Measurements from ENCODE around the gene RPIA.

The RPIA gene

GRCh38 chr2:88686320-88686719 lies 5.2 kb upstream of the RPIA start:
- DNase-seq = no peak

- no peak for DNase-seq
These were observed 4.1 kb upstream of the RPIA start for GRCh38 chr2:88687384-88687783.

GRCh38 chr2:88690591-88691338 lies 708 bp upstream of the RPIA start:
- DNase-seq = no peak

- peak; percentile 22 for DNase-seq
These were observed 714 bp downstream of the RPIA start for GRCh38 chr2:88692187-88692586.

- no peak for DNase-seq
These were observed 2.5 kb downstream of the RPIA start for GRCh38 chr2:88693911-88694414.

- no peak for DNase-seq
These were observed 5.1 kb downstream of the RPIA start for GRCh38 chr2:88696611-88697010.

GRCh38 chr2:88697370-88698026 lies 6.0 kb downstream of the RPIA start:
- peak; percentile 12 for DNase-seq

- DNase-seq = no peak
These were observed 6.5 kb downstream of the RPIA start for GRCh38 chr2:88698027-88698413.

GRCh38 chr2:88698498-88699233 lies 7.2 kb downstream of the RPIA start:
- no peak for DNase-seq

- no peak for DNase-seq
These were observed 15.5 kb downstream of the RPIA start for GRCh38 chr2:88707003-88707402.

- no peak for DNase-seq
These were observed 17.7 kb downstream of the RPIA start for GRCh38 chr2:88709181-88709631.

- DNase-seq = no peak
These were observed 19.8 kb downstream of the RPIA start for GRCh38 chr2:88711289-88711688.

GRCh38 chr2:88711897-88712296 lies 20.4 kb downstream of the RPIA start:
- no peak for DNase-seq

- DNase-seq = no peak
These were observed 21.9 kb downstream of the RPIA start for GRCh38 chr2:88713408-88713807.

- DNase-seq = no peak
These were observed 23.2 kb downstream of the RPIA start for GRCh38 chr2:88714667-88715066.

GRCh38 chr2:88720399-88720798 lies 28.9 kb downstream of the RPIA start:
- DNase-seq = no peak

- no peak for DNase-seq
These were observed 29.8 kb downstream of the RPIA start for GRCh38 chr2:88721268-88721667.

- DNase-seq = no peak
These were observed 33.3 kb downstream of the RPIA start for GRCh38 chr2:88724643-88725332.

GRCh38 chr2:88729061-88729745 lies 37.7 kb downstream of the RPIA start:
- DNase-seq = no peak

- no peak for DNase-seq
These were observed 41.9 kb downstream of the RPIA start for GRCh38 chr2:88733155-88733902.

- DNase-seq = no peak
These were observed 43.7 kb downstream of the RPIA start for GRCh38 chr2:88735133-88735532.

GRCh38 chr2:88735853-88736252 lies 44.4 kb downstream of the RPIA start:
- DNase-seq = no peak

All from central memory CD4-positive, alpha-beta T cell (primary cell).